ENCODE data around the gene PHKB.

DNA sequence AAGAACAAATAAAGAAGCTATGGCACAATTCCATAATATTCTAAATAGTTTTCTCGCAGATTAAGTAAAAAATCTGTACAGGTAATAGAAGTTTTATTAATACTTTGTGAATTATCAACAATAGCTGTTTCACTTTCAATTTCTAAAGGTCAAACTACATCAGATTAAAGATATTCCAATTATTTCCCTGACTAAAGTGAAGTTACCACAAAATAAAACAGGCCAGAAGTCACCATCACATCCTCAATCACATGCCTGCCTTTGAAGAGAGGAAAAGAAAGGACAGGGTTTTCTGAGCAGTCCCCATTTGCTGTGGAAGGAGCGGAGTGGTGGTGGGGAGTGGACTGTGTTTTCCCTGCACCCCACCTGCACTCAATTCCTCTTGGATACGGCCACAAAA, 11.3 kb upstream of the PHKB start:
- TF ChIP-seq, protein P1, sequence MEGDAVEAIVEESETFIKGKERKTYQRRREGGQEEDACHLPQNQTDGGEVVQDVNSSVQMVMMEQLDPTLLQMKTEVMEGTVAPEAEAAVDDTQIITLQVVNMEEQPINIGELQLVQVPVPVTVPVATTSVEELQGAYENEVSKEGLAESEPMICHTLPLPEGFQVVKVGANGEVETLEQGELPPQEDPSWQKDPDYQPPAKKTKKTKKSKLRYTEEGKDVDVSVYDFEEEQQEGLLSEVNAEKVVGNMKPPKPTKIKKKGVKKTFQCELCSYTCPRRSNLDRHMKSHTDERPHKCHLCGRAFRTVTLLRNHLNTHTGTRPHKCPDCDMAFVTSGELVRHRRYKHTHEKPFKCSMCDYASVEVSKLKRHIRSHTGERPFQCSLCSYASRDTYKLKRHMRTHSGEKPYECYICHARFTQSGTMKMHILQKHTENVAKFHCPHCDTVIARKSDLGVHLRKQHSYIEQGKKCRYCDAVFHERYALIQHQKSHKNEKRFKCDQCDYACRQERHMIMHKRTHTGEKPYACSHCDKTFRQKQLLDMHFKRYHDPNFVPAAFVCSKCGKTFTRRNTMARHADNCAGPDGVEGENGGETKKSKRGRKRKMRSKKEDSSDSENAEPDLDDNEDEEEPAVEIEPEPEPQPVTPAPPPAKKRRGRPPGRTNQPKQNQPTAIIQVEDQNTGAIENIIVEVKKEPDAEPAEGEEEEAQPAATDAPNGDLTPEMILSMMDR (IDR thresholded peaks at IDR 0.05) = no peak
- no peak for TF ChIP-seq POLR2A (IDR thresholded peaks at IDR 0.05)
